H1 (cell line): ENCODE results near the gene ANKDD1A. TPM values are rescaled to one million over a fixed set of nuclear protein-coding genes. Genes with fewer than 3 reads are reported as not detected.

Experiments
- BACH1 ChIP-seq: IDR thresholded peaks from 2 replicates; pipeline ENCODE4 v1.6.1; 2012; ENCODE audit warnings: low read length, improper control_type of control experiment
- CBX5 ChIP-seq: fragments of 300-800, 300-1000 bp; sonication (generic); IDR thresholded peaks from 2 replicates; pipeline ENCODE4 v1.7.1; 2016; ENCODE audit warnings: antibody characterized with exemption, low read length, low read depth
- HDAC2 ChIP-seq, 2 experiments: fragments of 300-600 bp in 1 of 2; sonication (generic) in 1 of 2; IDR thresholded peaks; 2 replicates each; pipeline ENCODE4 v1.6.1; 2011 to 2012; ENCODE audit warnings: low read depth in 2 of 2, low read length in 2 of 2, mild to moderate bottlenecking in 2 of 2, moderate library complexity in 2 of 2, borderline replicate concordance in 1 of 2, inconsistent platforms in 1 of 2
- NANOG ChIP-seq: IDR thresholded peaks from 2 replicates; pipeline ENCODE4 v1.6.1; 2011; ENCODE audit warnings: low read length, low read depth, mild to moderate bottlenecking, inconsistent platforms; ENCODE audit not compliant: insufficient read depth, poor library complexity, severe bottlenecking
- POLR2AphosphoS5 ChIP-seq: IDR thresholded peaks from 2 replicates; pipeline ENCODE4 v1.6.1; 2011; ENCODE audit warnings: low read depth, low read length
- SAP30 ChIP-seq: fragments of 300-600 bp; sonication (generic); IDR thresholded peaks from 2 replicates; pipeline ENCODE4 v1.7.1; 2012; ENCODE audit warnings: low read length, moderate library complexity, mild to moderate bottlenecking, inconsistent platforms; ENCODE audit not compliant: insufficient read depth, insufficient replicate concordance
- polyA plus RNA-seq, 7 experiments: library from polyadenylated mRNA; depleted of rRNA in 3 of 7; stranded (reverse) in 5 of 7; unstranded in 2 of 7; fragments of >200 nt in 5 of 7; fragments of 200-250 nt in 2 of 7; gene quantifications; 1 replicate in 5 of 7; 2 replicates in 1 of 7; 4 replicates in 1 of 7; pipeline versions ENCODE4 v1.2.1 to v1.2.3, GENCODE V29; 2011 to 2013; ENCODE audit warnings: missing spikeins in 2 of 7, mixed read lengths in 2 of 7
- total RNA-seq: library from RNA; stranded (reverse); fragmentation: NEBNext Ultra II Directional; extraction: Animal tissue kit (Norgen Biotek cat#: 25700); gene quantifications from 2 replicates; pipeline ENCODE4 v1.2.1, GENCODE V29; 2021
- TF ChIP-seq, protein P1 (sequence below): fragments of 300-600 bp; sonication (generic); IDR thresholded peaks from 2 replicates; pipeline ENCODE4 v1.7.1; 2012; ENCODE audit warnings: low read length, moderate library complexity, mild to moderate bottlenecking, inconsistent platforms; ENCODE audit not compliant: insufficient replicate concordance
- TF ChIP-seq, protein P2 (sequence below): IDR thresholded peaks from 2 replicates; pipeline ENCODE4 v1.6.1; 2012; ENCODE audit warnings: inconsistent platforms

Gene ANKDD1A
- total and polyA plus RNA-seq, 2 of the 8 experiments (the other 6 are each of a cell fraction or from before 2014, with no cell fraction given) = 4.1 to 5.0 TPM

DNA sequence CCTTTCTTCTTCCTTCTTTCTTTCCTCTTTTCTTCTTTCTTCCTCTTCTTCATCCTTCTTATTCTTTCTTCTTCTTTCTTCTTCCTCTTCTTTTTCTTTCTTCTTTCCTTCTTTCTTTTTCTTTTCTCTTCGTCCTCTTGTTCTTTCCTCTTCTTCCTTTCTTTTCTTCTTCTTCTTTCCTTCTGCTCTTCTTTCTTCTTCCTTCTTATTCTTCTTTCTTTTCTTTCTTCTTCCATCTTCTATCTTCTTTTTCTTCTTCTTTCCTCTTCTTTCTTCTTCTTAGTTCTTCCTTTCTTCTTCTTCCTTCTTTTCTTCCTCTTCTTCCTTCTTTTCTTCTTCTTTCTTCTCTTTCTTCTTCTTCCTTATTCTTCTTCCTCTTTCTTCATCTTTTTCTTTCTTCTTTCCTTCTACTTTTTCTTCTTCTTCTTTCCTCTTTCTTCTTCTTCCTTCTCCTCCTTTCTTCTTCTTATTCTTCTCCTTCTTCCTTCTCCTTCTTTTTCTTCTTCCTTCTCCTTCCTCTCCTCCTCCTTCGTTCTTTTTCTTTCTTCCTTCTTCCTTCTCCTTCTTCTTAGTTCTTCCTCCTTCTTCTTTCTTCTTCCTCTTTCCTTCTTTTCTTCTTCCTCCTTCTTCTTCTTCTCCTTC, 40.2 kb downstream of the ANKDD1A start (continued):
- TF ChIP-seq, protein P1, sequence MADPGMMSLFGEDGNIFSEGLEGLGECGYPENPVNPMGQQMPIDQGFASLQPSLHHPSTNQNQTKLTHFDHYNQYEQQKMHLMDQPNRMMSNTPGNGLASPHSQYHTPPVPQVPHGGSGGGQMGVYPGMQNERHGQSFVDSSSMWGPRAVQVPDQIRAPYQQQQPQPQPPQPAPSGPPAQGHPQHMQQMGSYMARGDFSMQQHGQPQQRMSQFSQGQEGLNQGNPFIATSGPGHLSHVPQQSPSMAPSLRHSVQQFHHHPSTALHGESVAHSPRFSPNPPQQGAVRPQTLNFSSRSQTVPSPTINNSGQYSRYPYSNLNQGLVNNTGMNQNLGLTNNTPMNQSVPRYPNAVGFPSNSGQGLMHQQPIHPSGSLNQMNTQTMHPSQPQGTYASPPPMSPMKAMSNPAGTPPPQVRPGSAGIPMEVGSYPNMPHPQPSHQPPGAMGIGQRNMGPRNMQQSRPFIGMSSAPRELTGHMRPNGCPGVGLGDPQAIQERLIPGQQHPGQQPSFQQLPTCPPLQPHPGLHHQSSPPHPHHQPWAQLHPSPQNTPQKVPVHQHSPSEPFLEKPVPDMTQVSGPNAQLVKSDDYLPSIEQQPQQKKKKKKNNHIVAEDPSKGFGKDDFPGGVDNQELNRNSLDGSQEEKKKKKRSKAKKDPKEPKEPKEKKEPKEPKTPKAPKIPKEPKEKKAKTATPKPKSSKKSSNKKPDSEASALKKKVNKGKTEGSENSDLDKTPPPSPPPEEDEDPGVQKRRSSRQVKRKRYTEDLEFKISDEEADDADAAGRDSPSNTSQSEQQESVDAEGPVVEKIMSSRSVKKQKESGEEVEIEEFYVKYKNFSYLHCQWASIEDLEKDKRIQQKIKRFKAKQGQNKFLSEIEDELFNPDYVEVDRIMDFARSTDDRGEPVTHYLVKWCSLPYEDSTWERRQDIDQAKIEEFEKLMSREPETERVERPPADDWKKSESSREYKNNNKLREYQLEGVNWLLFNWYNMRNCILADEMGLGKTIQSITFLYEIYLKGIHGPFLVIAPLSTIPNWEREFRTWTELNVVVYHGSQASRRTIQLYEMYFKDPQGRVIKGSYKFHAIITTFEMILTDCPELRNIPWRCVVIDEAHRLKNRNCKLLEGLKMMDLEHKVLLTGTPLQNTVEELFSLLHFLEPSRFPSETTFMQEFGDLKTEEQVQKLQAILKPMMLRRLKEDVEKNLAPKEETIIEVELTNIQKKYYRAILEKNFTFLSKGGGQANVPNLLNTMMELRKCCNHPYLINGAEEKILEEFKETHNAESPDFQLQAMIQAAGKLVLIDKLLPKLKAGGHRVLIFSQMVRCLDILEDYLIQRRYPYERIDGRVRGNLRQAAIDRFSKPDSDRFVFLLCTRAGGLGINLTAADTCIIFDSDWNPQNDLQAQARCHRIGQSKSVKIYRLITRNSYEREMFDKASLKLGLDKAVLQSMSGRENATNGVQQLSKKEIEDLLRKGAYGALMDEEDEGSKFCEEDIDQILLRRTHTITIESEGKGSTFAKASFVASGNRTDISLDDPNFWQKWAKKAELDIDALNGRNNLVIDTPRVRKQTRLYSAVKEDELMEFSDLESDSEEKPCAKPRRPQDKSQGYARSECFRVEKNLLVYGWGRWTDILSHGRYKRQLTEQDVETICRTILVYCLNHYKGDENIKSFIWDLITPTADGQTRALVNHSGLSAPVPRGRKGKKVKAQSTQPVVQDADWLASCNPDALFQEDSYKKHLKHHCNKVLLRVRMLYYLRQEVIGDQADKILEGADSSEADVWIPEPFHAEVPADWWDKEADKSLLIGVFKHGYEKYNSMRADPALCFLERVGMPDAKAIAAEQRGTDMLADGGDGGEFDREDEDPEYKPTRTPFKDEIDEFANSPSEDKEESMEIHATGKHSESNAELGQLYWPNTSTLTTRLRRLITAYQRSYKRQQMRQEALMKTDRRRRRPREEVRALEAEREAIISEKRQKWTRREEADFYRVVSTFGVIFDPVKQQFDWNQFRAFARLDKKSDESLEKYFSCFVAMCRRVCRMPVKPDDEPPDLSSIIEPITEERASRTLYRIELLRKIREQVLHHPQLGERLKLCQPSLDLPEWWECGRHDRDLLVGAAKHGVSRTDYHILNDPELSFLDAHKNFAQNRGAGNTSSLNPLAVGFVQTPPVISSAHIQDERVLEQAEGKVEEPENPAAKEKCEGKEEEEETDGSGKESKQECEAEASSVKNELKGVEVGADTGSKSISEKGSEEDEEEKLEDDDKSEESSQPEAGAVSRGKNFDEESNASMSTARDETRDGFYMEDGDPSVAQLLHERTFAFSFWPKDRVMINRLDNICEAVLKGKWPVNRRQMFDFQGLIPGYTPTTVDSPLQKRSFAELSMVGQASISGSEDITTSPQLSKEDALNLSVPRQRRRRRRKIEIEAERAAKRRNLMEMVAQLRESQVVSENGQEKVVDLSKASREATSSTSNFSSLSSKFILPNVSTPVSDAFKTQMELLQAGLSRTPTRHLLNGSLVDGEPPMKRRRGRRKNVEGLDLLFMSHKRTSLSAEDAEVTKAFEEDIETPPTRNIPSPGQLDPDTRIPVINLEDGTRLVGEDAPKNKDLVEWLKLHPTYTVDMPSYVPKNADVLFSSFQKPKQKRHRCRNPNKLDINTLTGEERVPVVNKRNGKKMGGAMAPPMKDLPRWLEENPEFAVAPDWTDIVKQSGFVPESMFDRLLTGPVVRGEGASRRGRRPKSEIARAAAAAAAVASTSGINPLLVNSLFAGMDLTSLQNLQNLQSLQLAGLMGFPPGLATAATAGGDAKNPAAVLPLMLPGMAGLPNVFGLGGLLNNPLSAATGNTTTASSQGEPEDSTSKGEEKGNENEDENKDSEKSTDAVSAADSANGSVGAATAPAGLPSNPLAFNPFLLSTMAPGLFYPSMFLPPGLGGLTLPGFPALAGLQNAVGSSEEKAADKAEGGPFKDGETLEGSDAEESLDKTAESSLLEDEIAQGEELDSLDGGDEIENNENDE = no peak
- TF ChIP-seq SAP30 (no peak), BACH1 (no peak), HDAC2 (IDR thresholded peaks at IDR 0.05; ENCODE audit: borderline replicate concordance in 1 of 2, low read depth in 2 of 2, low read length in 2 of 2) (no peak), CBX5 (no peak), NANOG (no peak), POLR2AphosphoS5 (no peak)
- TF ChIP-seq, protein P2, sequence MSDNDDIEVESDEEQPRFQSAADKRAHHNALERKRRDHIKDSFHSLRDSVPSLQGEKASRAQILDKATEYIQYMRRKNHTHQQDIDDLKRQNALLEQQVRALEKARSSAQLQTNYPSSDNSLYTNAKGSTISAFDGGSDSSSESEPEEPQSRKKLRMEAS = no peak
